ENCODE data around the gene TTN.

Gene TTN
- 0.08 to 60.3 (median 0.49) reads per million in 17 experiments for total RNA-seq

DNA sequence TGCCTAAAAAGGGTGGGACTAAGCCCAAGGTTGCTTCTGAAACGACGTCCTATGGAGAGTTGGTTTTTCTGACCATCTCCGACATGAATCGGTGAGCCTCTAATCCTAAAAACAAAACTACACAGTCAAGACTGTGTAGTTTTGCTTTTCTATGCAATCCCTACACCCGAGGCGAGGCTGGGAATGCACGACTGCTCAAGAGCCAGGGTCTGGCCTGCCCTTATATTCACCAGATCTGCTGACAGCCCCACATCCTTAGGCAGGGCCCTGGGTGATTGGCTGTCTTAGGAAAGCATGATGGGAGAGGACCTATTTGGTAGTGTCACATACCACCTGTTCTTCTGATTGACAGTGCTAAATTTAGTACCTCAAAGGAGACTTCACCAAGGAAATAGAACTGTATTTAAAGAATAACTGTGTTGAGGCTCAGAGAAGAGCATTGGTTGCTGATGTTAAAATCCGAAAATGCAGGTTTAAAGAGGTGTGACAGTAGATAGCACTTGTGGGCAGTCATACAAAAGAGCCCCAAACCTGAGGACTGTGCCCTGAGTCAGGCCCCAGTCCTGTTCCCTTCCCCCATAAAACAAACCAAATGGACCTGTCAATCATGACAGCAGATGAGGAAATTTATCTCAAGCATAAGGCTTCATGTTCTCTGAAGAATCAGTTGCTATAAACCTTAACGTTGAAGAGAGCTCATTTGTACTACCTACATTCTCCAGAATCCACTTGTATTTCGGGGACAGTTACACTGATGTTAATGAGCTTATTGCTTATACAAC, at the start of gene TTN:
TSS of gene TTN (minus strand) at position 197 of the 782 bp plus-strand sequence. CDS start 2,781 bp downstream, outside the sequence.
- no peak for DNase-seq

DNA sequence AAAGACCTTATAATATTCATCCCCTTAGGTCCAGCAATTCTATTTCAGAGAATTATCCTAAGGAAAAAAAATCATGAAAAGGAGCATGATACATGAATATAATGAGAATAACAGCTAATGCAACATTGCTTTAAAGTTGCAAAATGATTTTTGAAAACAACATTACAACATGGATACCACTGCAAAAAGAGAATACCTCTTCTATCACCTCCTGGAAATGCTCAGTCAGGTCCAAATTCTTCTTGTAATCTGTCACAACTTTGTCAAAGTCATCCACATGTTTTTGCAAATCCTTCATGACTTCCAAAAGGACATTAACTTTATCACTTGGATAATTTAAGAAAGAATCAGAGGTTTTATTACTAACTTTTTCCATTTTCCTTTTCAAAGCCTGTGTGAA, 47.9 kb upstream of the TTN start:
- DNase-seq: no peak

DNA sequence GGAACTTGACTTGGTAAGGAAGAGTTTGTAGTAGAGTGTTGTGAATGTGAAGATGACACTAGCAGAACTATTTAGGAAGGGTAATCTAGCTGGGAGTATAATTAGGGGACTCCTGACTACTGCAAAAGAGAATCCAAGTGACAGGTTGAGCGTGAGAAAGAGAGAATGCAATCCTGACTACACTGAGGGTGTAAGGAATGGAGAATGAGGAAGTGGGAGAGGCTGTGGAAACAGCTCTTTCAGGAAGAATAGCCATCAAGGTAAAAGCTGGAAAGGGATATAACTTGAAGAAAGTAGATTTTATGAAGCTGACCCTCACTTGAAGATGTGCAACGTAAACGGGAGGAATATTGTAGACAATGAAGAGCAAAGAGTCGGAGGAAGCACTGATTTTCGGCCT, 41.1 kb upstream of the TTN start:
- no peak for DNase-seq

DNA sequence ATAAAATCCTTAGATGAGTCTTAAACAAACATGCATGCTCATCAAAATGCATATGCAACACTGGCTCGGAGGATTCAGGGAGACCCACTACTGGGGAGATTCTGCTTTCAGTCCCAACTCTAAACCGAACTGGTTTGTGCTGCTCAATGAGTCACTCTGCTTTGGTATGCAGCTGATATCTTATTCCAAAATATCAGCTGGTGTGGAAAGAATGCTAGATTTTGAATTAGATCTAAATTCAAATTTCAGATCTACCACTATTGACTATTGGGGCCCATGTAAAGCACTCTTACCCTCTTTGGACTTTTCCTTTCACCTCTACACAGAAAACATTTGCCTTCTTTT, 39.2 kb upstream of the TTN start:
- no peak for DNase-seq

DNA sequence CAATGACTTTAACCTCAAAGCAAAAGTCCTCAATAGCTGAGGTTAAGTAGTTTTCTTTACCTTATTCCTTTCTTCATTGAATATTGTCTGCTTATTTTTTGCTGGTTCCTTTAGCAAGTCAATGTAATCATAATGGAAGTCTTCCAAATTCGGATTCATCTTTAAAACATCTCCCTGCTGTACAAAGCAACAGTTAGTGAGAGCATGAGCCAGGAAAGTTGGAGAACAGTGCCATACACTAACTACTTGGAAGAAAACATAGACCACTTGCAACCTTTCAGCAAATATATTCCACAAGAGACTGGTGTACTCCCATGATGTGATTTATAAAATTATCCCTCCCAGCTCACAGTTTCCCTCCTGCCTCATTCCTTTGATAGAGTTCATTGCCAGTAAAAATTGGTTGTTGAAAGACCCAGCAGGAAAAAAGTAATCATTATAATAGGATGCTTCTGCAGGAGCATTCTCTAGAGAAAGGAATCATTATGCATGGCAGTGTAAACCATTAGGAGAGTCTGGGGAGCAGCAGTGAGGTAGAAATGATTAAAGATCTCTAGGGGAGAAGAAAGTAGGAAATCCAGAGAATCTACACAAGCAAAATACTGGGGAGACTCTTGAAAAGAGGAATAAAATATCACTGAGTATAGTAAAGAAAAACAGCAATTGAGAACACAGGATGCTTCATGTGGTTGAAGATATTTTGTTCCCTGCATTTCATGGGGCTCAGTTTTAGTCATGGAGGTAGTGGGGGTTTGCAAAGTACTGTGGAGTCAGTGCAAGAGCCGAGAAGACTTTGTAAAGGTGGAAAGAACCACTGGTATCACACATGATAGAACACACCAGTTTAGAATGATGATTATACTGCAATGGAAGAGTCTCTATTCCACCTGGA, 38.6 kb upstream of the TTN start:
- no peak for DNase-seq

DNA sequence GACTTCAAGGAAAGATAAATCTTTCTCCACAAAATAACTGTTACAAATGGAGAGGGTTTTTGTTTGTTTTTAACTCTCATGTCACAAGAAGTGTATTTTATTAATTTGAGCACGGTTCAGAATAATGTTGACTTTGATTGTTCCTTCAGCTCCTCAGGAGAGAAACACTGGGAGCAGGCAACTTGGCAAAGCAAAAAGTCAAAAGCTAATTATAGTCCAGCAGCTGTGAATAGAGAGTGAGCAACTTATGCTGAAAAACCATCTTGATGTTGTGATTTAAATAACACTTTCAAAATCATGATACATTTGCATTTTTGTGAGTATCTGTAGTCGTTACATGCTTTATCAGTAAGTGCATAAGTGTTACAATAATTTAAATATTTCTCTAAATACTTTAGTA, 37.5 kb upstream of the TTN start:
- no peak for DNase-seq

DNA sequence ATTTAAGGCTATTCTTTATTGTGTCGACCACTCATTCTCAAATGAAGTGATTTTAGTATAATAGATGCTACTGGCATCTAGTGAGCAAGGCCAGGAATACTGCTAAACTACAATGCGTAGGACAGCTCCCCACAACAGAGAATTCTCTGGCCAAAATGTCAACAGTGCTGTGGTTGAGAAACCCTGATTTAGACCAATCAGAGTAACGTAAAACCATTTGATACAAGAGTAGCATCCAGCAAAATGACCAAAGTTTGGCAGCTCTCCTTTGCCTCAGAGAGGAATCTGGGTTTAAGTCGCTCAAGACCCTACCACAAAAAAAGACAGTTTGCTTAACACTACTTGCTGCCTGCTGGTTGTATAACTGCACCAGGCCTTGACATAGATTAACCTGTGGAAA, 37.0 kb upstream of the TTN start:
- DNase-seq: no peak

DNA sequence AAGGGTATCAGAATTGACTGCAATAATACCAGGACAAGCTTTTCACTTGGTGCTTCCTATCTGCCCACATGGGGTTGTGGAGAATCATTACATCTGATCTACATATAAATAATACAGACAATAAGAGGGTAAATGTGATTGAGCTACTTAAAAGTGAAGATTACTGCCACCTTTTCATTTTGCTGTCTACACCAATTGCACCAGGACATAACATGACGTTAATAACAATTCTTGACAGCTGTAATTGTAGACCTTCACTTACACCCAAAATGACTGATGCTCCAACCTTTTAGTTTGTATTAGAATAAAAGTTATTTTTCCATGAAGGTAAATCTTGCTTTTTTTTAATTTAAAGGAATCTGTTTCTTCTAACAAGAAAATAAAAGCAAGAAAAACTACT, 36.5 kb upstream of the TTN start:
- no peak for DNase-seq

DNA sequence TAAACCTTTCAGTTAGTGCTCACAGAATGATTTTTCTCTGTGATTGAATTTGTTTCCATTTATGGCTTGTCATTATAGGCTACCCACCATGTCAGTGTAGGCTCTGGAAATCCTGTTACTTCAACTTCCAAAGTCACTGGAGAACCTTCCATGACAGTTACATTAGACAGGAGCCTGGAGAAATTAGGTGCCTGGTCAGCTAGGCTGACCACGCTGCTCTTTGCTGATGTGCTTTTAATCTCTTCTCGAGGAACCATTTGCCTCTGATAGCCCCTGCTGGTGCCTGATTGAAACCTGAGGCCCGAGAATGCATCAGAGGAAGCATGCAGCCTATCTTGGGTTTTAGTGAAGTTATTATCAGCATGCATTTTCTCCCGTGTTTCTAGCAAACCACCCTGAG, 29.6 kb upstream of the TTN start:
- DNase-seq: no peak

DNA sequence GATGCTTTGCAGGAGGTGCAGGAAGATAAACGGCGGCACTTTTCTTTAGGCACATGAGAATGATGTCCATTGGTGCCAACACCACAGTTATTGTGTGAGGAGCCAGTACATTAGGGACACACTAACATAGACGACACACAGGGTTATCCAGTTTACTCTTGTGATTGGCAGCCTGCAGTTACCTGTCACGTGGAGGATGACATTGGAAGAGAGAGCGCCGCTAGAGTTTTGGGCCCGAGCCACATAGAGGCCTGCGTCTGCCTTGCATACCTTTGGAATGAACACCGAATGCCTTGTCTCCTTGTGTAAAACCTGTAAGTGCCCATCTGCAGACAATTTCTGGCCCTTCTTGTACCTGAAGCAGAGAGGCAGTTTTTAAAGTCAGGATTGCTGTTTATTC, 26.9 kb upstream of the TTN start:
- no peak for DNase-seq

DNA sequence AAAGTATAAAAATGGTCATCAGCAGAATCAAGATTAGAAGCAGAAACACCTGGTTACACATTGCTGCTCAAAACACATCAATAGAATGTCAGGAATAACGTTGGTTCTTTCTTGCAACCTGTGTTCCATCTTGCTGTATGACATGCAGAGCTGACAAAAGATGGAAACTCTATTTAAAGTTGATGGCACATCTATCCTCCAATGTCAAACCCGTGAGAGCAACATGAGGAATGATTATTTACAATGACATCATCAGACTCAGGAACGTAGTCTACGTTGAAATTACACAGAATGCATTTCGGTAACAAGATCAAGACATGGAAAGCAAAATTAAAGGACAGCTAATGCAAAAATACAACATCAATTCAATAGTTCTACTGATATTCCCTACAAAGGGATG, 26.2 kb upstream of the TTN start:
- no peak for DNase-seq

DNA sequence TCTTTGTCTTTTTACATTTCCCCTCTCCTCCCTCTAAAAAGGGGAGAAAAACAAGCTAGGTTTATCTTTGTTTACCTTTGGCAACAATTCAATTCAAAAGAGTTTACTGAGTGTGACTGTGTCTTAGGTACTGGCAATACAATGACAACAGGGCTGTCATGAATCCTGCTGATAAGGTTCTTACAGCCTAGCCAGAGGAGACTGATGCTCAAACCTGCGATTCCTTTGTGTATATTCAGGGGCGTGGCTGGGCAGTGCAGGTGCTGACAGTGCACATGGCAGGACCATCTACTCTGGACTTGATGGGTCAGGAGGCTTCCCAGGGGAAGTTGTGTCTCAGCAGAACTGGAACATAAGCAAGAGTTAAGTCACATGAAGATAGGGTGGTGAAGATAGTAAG, 23.2 kb upstream of the TTN start:
- DNase-seq: no peak

DNA sequence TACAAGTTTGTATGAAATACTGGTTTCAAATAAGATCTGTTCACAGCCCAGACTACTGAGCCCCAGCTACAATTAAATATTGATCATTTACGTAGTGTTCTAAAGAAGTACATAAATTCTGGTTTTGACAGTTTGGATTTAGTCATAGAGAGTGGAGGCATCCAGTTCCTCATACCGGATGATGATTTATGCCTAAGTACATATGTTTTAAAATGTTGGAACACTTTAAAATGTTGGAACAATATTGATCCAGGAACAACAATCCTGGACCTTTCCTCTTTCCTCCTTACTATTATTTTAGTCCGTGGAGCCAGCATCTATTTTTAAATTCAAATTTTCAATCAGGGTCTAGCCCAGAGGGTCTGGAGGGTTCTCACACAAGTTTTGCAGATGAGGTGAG, 22.8 kb upstream of the TTN start:
- no peak for DNase-seq

DNA sequence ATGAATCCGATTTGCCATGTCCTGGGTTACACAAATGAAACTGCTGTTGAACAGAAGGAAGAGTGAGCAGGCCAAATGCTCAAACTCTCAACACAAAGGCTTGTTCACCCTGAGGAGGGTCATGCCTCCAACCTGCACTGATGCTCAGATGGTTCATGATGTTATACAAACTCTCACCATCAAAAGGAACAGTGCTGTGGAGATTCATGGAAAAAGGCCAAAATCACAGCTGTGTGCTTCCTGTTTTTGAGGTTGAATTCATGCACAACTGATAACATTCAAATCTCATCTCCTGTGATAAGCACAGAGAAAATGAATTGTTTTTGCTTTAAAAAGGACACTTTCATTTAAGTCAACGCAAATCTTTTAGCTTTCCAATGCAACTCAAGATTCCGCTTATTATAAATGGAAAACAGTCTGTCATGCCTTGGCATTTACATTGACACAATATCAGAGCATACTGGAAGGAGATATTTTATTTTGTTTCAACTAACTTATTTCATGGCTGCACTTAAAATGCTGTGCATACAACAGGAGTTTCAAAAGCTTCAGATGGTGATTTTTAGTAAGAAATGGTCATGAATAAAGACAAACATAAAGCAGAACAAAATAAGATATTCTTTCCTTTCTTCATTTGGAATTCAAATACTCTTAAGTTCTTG, 22.2 kb upstream of the TTN start:
- no peak for DNase-seq

DNA sequence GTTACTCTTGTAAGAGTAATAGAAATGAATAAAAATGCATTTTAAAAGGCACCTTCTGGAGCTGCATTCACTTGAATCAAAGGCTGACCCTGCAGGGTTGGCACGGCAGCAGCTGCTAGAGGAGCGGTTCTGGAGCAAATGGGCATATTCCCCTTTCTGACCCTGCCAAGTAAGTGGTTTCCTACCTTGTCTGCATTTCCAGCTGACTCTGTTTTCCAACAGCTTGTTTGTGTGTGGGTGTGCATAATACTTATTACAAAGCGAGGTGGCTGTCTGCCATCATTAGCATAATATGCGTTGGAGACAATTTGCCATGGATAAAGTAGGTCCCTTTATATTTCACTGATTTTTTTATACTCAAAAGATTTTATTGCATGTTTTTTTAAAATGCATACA, 21.3 kb upstream of the TTN start:
- no peak for DNase-seq

DNA sequence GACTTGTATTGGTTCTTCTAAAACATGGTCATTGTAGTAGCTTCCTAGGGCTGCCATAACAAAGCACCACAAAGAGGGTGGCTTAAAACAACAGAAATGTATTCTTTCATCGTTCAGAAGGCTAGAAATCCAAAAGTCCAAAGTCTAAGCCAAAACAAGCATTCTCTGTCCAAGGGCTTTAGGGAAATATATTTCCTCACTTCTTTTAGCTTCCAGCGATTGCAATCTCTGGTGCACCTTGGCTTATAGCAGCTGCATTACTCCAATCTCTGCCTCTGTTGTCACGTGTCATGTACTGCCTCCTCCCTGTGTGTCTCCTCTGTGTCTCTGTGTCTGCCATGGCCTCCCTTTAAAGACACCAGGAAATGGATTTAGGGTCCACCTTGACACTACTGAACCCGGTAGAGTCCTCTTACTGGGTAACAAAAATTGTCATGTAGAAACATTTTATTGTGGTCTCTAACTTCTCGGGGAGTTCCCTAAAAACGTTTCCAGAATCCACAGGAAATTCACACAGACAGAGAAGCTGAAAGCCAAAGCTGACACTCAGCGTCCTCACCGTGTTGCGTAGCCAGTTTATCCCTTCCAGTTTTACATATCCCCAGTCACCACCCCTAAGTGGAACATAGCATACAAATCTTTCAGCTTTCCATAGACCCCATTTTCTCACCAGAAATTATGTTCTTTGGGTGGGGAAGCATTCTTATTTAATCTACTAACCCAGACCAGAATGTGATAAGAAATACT, 20.7 kb upstream of the TTN start:
- DNase-seq: no peak

DNA sequence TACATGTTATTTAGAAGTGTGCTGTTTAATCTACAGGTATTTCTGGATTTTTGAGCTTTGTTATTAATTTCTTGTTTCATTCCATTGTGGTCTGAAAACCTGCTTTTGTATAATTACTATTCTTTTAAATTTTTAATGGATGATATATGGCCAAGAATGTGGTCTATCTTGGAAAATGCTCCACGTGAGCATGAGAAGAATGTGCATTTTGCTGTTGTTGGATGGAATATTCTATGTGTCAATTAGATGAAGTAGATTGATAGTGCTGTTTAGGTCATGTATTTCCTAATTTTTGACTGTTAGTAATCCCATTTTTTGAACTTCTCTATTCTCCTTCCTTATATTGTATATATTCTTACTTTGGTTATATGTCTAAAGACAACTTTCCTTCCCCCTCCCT, 19.9 kb upstream of the TTN start:
- peak in 2 of 4 experiments; percentile 4 to 9 for DNase-seq

DNA sequence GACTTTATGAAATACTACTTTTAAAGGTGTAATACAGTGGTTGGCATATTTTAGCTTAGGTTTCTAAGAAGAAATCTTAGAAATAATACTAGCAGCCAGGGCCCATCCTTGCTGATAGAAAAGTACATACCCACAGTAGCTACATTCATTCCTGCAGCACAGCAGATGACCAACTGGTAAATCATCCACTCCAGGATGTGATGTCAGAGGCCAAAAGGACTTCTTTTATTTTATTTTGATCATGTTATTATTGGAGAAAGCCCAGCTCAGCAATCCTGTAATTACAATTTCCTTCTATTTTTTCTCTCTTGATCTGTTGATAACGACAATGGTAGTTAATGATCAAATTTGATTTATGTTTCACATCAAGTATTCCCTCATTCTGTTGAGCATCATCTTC, 18.0 kb upstream of the TTN start:
- DNase-seq: no peak

DNA sequence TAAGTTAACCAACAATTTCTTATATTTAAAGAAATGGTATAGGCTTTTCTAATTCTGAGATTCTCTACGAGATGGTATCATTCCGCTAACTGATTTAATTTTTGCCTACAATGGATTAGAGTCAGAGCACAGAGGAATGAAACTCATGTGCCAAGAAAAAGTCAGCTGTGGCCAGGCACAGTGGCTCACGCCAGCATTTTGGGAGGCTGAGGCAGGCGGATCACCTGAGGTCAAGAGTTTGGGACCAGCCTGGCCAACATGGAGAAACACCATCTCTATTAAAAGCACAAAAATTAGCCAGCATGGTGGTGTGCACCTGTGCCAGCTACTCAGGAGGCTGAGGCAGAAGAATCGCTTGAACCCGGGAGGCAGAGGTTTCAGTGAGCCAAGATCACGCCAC, 17.0 kb upstream of the TTN start:
- DNase-seq: no peak

DNA sequence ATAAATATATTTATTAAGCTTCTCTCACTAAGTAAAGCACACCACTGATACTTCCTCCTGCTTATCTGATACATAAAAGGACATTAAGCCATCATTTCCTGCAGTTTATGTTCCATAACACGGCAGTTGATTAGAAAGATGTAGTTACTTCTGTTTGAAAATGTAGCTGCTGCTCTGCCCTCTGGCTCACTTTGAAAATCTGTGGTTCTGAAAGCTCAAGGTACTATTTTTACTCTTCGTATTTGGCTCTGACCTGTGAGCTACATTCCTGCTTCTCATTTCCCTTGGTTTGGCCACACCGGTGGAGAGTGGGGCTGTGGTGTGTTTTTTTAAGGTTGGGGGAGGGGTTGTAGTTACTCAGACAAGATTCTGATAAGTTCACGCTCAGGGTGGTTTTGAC, 12.8 kb upstream of the TTN start:
- DNase-seq: no peak

DNA sequence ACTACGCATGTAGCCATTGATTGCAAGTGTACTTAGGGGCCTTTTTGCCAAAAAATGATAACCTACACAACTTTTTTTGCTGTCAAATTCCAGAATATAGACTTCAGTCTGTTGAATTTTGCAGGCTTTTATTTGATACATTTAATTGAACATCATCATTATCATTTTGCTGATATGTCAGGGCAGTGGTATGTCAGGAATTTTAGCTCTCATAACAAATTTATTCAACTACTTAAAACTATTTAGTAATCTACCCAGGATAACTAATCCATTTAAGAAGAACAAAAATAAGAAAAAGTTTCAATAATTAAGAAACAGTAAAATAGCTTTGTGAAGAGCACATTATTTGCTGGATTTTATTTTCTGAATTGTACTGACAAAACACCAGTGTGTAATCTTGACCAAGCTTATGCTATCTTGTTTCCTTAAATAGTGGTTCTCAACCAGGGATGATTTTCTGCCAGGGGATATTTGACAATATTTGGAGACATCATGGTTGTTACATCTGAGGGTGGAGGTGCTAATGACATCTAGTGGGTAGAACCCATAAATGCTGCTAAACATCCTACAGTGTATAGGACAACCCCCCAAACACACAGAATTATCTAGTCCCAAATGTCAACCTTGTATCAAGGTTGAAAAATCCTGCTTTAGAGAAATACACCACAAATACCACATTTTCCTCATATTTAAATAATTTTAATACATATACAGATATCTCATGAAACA, 12.1 kb upstream of the TTN start:
- DNase-seq: no peak

DNA sequence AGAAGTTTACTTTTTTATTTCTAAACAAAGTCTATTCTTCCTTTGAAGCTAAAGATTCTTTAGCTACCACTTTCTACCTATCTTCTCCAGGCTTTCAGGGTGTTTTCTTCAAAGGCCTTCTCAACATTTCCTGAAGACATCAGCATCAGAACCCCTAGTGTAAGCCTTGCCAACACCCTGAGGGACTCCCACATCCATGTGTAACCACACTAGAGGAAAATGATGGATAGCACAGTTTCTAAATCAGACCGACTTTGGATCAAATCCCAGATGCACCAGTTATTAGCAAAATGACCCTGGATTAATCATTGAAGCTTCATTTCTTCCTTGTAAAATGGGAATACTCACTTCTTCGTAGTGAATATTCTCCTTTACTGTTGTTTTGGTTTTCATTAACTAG, 4.7 kb upstream of the TTN start:
- DNase-seq: no peak

Measured in suppressor macrophage (primary cell).